ENCODE results near the gene KATNB1.
A peak's percentile ranks its signal among the peaks of the same experiment; 100 is the strongest.

The KATNB1 gene

DNA sequence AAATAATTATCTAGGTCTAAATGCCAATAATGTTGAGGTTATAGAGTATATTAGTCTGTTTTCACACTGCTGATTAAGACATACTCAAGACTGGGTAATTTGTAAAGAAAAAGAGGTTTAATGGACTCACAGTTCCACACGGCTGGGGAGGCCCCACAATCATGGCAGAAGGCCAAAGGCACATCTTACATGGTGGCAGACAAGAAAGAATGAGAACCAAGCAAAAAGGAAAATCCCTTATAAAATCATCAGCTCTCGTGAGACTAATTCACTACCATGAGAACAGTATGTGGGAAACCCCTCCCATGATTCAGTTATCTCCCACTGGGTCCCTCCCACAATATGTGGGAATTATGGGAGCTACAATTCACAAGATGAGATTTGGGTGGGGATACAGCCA, 2.9 kb upstream of the KATNB1 start:
- intact Hi-C loops (cut with DNase I; ENCODE audit: low total_unique reads): loop anchor here (5.0 to 10.0 kb wide), 2 partner anchors 270 to 392 kb away; partner anchors contain the start of genes CFAP20, USB1 and ZNF319
- Histone ChIP-seq H3K27me3 (no peaks in the 10 kb centered on the region), H3K4me3 (no peak overlapping the region), H3K36me3 (no peaks in the 10 kb centered on the region), H3K4me1 (peaks cover 0 to 28% (median 23%) of the 10 kb centered on the region in 4 donors), H3K27ac (peak overlapping the region; percentile 11 to 59), H3K9me3 (no peaks in the 10 kb centered on the region)
- TF ChIP-seq, protein P1, sequence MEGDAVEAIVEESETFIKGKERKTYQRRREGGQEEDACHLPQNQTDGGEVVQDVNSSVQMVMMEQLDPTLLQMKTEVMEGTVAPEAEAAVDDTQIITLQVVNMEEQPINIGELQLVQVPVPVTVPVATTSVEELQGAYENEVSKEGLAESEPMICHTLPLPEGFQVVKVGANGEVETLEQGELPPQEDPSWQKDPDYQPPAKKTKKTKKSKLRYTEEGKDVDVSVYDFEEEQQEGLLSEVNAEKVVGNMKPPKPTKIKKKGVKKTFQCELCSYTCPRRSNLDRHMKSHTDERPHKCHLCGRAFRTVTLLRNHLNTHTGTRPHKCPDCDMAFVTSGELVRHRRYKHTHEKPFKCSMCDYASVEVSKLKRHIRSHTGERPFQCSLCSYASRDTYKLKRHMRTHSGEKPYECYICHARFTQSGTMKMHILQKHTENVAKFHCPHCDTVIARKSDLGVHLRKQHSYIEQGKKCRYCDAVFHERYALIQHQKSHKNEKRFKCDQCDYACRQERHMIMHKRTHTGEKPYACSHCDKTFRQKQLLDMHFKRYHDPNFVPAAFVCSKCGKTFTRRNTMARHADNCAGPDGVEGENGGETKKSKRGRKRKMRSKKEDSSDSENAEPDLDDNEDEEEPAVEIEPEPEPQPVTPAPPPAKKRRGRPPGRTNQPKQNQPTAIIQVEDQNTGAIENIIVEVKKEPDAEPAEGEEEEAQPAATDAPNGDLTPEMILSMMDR (IDR thresholded peaks at IDR 0.05): no peak
- DNase-seq: no peak

DNA sequence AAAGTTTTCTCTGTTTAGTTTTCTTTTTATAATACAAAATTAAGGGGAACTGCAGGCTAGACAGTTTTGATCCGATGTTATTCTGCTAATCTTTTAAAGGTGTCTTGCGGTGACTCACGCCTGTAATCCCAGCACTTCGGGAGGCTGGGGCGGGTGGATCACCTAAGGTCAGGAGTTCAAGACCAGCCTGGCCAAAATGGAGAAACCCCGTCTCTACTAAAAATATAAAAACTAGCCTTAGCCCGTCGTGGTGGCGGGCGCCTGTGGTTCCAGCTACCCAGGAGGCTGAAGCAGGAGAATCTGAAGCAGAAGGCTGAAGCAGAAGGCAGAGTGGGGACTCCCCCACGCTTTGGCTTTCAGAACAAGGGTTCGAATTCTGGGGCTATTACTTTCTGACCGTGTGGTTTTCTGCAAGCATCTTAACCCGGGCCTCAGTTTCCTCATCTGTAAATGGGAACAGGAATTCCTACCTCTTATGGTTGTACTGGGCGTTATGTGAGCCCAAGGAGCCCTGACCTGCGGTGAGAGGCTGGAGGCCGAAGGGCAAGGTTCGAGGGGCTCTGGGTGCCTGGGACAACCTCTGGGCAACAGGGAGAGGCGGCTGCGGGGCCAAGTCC, 1.2 kb upstream of the KATNB1 start:
- no peak for DNase-seq

DNA sequence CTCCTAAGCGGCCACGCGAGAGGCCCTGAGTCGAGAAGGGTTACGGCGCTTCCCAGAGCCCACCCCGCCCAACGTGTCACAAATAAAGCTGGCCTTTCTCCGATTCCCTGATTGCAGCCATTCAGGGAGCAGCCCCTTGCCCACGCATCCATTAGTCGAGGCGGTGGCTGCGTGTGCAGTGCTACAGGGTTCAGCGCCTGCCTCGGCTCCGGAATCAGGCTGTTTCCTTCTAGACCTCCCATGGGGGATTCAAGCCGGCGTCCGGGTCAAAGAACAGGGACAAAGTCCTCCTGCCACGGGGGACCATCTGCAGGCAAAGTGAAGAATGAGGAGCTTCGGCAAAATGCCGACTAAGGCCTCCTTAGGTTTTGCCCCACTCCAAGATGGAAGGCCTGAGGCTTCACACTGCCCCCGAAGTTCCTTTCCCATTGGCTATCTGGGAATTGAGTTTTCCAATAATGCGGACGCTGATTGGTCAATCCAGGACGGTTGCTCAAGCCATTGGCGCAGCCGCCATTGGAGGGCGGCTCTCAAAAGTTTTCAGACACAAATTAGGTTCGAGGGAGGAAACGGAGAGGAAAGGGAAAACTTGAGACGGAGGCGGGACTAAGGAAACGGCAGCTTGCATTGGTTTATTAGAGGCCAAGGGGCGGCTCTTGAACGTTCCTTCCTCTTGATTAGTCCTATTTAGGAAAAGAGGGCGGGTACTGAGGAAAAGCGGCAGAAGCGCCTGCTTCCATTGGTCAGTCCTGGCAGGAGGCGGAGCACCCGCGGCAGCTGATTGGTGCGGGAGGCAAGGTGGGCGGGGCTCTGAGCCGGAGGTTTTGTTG, 430 bp upstream of the KATNB1 start:
- TF ChIP-seq, protein P1 (IDR thresholded peaks at IDR 0.05): peak in 1 of 2 experiments; percentile 14
- Histone ChIP-seq H3K27me3 (no peaks in the 10 kb centered on the region), H3K9me3 (no peaks in the 10 kb centered on the region), H3K36me3 (peaks cover 0 to under 1% (median 0%) of the 10 kb centered on the region in 3 donors), H3K4me3 (peak overlapping the region; percentile 78 to 84), H3K27ac (peak overlapping the region; percentile 86 to 93), H3K4me1 (peaks cover 0 to 40% (median 23%) of the 10 kb centered on the region in 4 donors)
- DNase-seq: peak; percentile 99
- intact Hi-C loops (cut with DNase I; ENCODE audit: low total_unique reads): loop anchor here (5.0 to 10.0 kb wide), 3 partner anchors 67 to 390 kb away; partner anchors contain the start of genes CFAP20, KIFC3, USB1 and ZNF319

More for the DNA sequence above, 1.2 kb upstream of the KATNB1 start:
- intact Hi-C loops (cut with DNase I; ENCODE audit: low total_unique reads): loop anchor here (5.0 to 10.0 kb wide), 2 partner anchors 268 to 390 kb away; partner anchors contain the start of genes CFAP20, USB1 and ZNF319
- Histone ChIP-seq H3K27ac (peak overlapping the region; percentile 86 to 93), H3K9me3 (no peaks in the 10 kb centered on the region), H3K4me1 (peaks cover 0 to 33% (median 23%) of the 10 kb centered on the region in 4 donors), H3K36me3 (no peaks in the 10 kb centered on the region), H3K27me3 (no peaks in the 10 kb centered on the region), H3K4me3 (peak overlapping the region; percentile 78 to 84)
- TF ChIP-seq, protein P1 (IDR thresholded peaks at IDR 0.05): no peak

DNA sequence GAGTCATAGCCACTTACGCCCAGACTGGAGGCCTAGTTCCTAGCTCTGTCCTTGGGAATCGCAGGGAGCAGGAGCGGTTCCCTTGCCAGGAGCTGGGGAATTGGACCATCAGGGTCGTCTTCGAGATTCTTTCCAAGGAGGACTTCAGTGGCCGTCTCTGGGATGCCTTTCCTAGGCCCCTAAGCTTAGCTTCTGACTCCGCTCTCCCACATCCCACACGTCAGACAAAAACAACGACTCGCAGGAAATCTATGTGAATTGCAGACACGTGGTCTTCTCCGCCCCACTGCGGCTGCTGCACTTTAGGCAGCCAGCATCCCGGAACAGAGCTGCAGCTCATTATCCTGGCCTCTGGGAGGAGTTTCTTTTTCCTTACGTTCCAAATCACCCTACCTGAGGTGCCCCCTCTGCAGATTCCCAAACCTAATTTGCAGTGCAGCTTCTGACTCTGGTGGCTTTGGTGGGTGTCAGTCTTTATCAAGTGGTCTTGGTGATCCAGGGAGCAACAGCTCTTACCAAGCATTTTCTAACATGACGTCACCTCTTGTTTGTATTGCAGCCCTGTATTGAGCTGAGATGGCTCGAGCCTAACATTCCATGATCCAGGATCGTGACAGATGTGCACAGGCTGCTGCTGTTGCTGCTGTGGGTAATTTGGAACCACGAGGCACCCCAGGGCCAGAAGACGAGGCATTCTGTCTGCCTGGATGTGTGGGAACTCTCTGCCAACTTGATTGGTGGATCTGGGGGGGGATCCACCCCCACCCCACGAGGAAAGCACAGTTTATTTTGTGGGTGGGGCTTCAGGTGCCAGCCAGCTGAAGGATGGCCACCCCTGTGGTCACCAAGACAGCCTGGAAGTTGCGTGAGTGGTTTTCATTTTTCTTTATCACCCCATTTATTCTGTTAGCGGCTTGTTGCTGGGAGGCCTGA, 1.1 kb downstream of the KATNB1 start:
- TF ChIP-seq, protein P1 (IDR thresholded peaks at IDR 0.05): peak in 1 of 2 experiments; percentile 7
- H3K36me3 ChIP-seq: peaks cover 0 to 9% (median 0%) of the 10 kb centered on the region in 3 donors
- peaks cover 0 to 45% (median 21%) of the 10 kb centered on the region in 4 donors for H3K4me1 ChIP-seq
- H3K27ac ChIP-seq: peak overlapping the region; percentile 66 to 75
- DNase-seq: no peak
- intact Hi-C loops (cut with DNase I; ENCODE audit: low total_unique reads): loop anchor here (5.0 to 10.0 kb wide), 2 partner anchors 66 to 388 kb away; partner anchors contain the start of genes CFAP20 and KIFC3
- peak overlapping the region; percentile 78 to 80 for H3K4me3 ChIP-seq
- H3K27me3 ChIP-seq: no peaks in the 10 kb centered on the region
- H3K9me3 ChIP-seq: no peaks in the 10 kb centered on the region

DNA sequence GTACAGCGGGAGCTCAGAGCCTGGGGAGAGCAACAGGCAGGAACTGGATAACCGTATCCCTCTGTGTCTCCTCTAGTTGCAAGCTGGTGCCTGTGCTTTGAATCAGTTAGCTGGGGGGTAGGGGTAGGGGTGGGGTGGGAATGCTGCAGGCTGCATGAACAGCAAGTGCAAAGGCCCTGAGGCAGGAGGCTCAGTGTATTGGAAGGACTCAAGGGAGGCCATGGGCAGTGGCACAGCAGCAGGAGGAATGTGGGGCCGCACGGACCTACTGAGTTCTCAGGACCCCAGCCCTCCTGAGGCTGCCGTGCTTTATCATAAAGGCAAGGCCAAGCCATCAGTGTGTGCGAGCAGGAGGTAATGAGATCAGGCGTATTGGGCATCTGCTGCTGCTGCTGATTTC, 3.3 kb downstream of the KATNB1 start:
- Histone ChIP-seq H3K27me3 (no peaks in the 10 kb centered on the region), H3K4me3 (no peak overlapping the region), H3K4me1 (peaks cover 0 to 45% (median 18%) of the 10 kb centered on the region in 4 donors), H3K27ac (no peak overlapping the region), H3K36me3 (peaks cover 0 to 19% (median 11%) of the 10 kb centered on the region in 3 donors), H3K9me3 (no peaks in the 10 kb centered on the region)
- intact Hi-C loops (cut with DNase I; ENCODE audit: low total_unique reads): loop anchor here (5.0 to 10.0 kb wide), 2 partner anchors 63 to 386 kb away; partner anchors contain the start of genes CFAP20 and KIFC3
- TF ChIP-seq, protein P1 (IDR thresholded peaks at IDR 0.05): no peak
- no peak for DNase-seq

Measured in tibial artery (tissue), 4 donors.